ENCODE measurements around the gene AOX1.
A peak's percentile ranks its signal among the peaks of the same experiment; 100 is the strongest.

AOX1 gene

GRCh38 chr2:200614249-200614648, 28.4 kb downstream of the AOX1 start:
- TF ChIP-seq CTCF (IDR thresholded peaks at IDR 0.05; ENCODE audit: low read depth, low read length), result no peak
- no peak overlapping the region for H3K4me3 ChIP-seq (ENCODE audit: low read depth, low read length)

GRCh38 chr2:200615247-200615646, 29.4 kb downstream of the AOX1 start:
- no peak for TF ChIP-seq CTCF (IDR thresholded peaks at IDR 0.05; ENCODE audit: low read depth, low read length)
- no peak overlapping the region for H3K4me3 ChIP-seq (ENCODE audit: low read depth, low read length)

- no peak overlapping the region for H3K4me3 ChIP-seq (ENCODE audit: low read depth, low read length)
- no peak for TF ChIP-seq CTCF (IDR thresholded peaks at IDR 0.05; ENCODE audit: low read depth, low read length)
These were observed 30.4 kb downstream of the AOX1 start for GRCh38 chr2:200616193-200616592.

GRCh38 chr2:200616656-200617055, 30.8 kb downstream of the AOX1 start:
- no peak overlapping the region for H3K4me3 ChIP-seq (ENCODE audit: low read depth, low read length)
- no peak for TF ChIP-seq CTCF (IDR thresholded peaks at IDR 0.05; ENCODE audit: low read depth, low read length)

- H3K4me3 ChIP-seq (ENCODE audit: low read depth, low read length), result no peak overlapping the region
- TF ChIP-seq CTCF (IDR thresholded peaks at IDR 0.05; ENCODE audit: low read depth, low read length), result no peak
These were observed 31.6 kb downstream of the AOX1 start for GRCh38 chr2:200617156-200618053.

GRCh38 chr2:200618054-200618419, 32.2 kb downstream of the AOX1 start:
- no peak overlapping the region for H3K4me3 ChIP-seq (ENCODE audit: low read depth, low read length)
- no peak for TF ChIP-seq CTCF (IDR thresholded peaks at IDR 0.05; ENCODE audit: low read depth, low read length)

- H3K4me3 ChIP-seq (ENCODE audit: low read depth, low read length), result no peak overlapping the region
- TF ChIP-seq CTCF (IDR thresholded peaks at IDR 0.05; ENCODE audit: low read depth, low read length), result 0 out of 2 replicates have a peak, but pooled peaks have one; percentile 22
These were observed 32.8 kb downstream of the AOX1 start for GRCh38 chr2:200618590-200619021.
